Suppressor macrophage treated with lipopolysaccharide for 4 hours (primary cell): ENCODE measurements around the gene STC2.
"Not testable (repeated sequence)": the region's sequence is repeated elsewhere in the genome, so short reads cannot be mapped to it uniquely, and the experiment has no call there.

Experiments used
- DNase-seq: peaks from one replicate; pipeline ENCODE4 v3.0.0-alpha.2; 2020

The STC2 gene

GRCh38 chr5:173327948-173328843 is at the start of gene STC2:
Gene STC2 (minus strand): TSS chr5:173328414. CDS start chr5:173328193, 221 bp downstream.
- DNase-seq, result no peak

DNA sequence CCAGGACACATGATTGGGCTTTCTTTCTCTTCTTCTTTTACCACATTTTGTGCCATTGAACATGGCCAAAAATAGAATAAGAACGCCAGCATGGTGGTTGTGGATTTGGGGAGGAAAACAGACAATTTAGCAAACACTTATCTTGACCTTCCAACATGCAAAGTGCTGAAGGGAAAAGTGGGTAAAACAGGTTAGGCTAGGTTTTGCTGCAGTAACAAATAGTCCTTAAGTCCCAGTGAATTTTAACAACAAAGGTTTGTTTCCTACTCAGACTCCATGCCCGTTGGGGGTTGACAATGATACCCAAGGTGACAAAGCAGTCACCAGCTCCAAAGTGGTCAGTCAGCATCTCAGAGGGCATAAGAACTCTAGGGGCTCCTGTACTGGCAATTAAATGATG is 43.2 kb upstream of the STC2 start:
- no peak for DNase-seq

- not testable (repeated sequence) for DNase-seq
Observed at GRCh38 chr5:173363406-173363805, 35.2 kb upstream of the STC2 start.

DNA sequence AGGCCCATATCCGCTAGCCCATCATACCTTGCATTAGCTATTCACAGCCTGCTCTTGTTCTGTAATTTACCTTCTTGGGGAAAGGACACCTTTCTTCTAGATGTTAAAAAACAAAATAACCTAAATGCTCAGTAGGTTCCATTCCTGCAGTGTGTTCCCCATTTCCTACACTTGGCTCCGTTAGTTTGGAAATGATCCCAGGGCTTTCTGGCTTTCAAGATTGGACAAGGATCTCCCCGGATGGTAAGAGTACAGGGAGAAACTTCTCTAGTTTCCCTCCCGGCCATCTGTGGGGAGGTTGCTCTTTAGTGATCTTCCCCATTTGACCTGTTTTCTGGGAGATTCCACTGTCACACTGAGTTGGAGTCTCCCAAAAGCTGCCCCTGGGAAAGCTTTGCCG is 27.3 kb upstream of the STC2 start:
- DNase-seq, result no peak

GRCh38 chr5:173354645-173355044 is 26.4 kb upstream of the STC2 start:
- no peak for DNase-seq

- no peak for DNase-seq
Observed at GRCh38 chr5:173352366-173353349, 24.4 kb upstream of the STC2 start.

GRCh38 chr5:173342813-173343755 is 14.9 kb upstream of the STC2 start:
- DNase-seq, result no peak

DNA sequence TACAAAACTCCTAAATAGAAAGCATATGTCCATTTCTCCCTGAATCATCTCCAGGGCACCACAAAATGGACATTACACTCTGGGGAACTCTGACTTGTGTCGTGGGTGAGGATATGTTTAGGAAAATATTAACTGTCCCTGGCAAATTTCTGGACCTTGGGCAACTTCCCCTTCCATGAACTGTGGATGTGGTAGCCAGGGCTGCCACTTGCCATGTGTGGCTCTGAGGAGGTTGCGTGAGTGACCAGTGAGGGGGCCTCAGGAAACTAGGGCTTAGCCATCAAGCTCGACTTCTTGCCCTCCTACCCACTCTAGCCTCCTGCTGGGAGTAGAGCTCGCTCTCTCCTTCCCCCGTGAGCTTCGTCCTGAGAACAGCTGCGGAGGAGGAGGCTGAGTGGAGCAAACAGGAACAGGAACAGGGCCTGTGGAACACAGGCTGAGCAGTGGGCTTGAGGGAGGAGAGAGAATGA is 13.8 kb upstream of the STC2 start:
- DNase-seq, result no peak

DNA sequence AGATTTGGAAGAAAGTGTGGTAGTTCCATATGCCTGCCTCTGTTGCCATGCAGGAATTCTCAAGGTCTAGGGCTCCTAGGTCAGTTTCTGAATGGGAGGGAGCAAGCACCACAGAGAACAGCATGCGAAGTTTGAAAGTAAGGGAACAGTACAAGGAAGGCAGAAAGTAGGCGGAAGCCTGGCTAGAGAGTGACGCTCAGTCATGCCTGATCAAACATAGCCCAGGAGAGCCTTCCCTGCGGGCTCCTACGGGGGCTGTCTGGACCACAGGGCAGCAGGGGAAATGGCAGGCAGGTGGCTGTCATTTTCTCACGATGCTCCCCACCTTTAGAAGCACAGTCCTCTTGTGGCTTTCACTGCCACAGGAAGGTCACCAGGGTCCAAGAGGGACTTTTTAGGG is 12.8 kb upstream of the STC2 start:
- no peak for DNase-seq

DNA sequence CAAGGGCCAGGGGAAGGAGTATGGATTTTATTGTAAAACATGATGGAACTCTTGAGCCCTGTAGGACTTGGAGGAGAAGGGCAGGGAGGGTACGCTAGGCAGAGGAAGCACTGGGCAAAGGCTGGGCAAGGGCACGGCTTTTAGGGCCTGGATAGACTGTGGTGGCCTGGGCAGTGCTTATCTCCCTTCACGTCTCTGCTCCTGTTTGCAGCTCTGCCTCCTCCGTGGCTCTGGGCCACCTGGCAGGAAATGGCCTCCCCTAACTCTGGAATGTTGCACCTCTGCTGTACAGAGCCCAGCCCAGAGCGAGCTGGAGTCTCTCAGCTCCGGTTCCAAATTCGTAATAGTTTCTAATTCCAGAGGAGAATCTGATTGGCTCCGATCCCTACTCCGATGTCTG is 12.2 kb upstream of the STC2 start:
- no peak for DNase-seq

- no peak for DNase-seq
Observed at GRCh38 chr5:173339286-173339685, 11.1 kb upstream of the STC2 start.

DNA sequence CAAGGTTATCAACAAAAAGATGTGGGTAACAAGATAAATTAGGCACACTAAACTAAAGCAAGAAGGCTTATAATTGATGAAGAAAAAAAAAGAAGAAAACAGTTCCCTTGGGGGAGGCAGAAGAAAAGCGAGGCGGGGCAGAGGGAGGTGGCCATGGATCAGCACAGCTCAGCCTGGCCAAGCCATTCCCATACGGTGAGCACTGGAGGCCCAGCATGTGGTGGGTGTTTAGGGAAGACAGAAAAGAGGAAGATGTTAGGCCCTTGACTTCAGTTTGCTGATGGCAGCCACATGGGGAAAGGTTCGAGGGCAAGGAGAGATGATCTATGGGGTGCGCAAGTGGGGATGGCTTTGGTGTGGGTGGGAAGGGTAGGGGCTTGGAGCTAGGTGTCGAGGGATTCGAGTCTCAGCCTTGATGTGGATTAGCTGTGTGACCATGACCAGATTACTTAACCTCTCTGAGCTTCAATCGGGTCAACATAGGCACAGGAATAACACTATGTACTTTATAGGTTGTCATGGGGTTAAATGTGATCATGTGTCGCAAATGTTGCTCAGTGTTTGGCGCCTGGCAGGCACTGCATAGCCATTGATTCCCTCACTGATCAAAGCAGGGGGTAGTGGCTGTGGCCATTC is 10.3 kb upstream of the STC2 start:
- DNase-seq, result no peak

DNA sequence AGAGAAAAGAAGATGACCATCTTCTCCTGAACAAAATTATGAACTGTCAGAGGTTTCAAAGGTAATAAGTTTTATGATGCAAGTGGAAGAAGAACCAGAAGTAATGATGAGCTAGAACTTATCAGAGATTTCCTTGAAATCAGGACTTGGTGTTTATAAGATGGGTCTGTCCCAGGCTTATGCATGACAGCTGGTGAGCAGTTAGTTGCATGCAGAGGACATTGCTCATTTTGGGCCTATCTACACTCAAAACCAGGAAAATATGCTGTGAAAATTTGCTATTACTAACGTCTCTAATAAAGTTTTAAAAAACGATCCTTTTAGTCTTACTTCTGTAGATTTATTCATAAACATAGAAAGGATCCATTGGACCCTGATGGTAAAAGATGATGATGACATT is 6.6 kb upstream of the STC2 start:
- DNase-seq, result no peak

DNA sequence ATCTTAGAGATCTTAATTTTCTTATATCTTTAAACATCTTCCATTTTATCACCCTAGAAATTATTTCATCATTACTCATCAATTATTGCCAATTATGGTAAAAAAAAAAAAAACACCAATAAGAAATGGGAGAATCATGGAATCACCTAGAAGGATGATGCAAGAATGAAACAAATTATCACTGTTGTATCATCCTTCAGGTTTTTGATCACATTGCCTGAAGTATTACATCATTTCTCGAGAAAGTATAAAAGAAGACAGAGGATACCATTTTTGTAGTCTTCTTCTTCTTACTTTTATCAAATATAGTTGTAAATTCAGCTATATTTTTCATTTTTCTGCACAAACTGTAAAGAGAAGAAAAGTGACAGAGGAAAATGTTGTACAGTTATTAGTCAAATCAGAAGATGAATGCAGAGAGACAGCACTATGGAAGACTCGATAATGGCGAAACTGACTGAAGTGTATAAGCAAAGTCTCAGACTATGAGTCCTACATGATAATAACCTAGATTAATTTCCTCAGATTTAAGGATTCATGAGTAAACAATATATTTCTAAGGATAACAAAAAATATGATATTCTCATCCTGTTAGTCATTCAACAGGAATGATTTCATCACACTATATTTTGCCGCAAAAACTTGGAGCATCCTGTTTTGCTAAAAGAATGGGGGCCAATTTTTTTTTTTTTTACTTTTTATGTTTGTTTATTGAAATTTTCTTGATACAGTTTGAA is 5.9 kb upstream of the STC2 start:
- no peak for DNase-seq

- peak; percentile 85 for DNase-seq
Observed at GRCh38 chr5:173331956-173332479, 3.8 kb upstream of the STC2 start.

- no peak for DNase-seq
Observed at GRCh38 chr5:173331287-173331686, 3.1 kb upstream of the STC2 start.

DNA sequence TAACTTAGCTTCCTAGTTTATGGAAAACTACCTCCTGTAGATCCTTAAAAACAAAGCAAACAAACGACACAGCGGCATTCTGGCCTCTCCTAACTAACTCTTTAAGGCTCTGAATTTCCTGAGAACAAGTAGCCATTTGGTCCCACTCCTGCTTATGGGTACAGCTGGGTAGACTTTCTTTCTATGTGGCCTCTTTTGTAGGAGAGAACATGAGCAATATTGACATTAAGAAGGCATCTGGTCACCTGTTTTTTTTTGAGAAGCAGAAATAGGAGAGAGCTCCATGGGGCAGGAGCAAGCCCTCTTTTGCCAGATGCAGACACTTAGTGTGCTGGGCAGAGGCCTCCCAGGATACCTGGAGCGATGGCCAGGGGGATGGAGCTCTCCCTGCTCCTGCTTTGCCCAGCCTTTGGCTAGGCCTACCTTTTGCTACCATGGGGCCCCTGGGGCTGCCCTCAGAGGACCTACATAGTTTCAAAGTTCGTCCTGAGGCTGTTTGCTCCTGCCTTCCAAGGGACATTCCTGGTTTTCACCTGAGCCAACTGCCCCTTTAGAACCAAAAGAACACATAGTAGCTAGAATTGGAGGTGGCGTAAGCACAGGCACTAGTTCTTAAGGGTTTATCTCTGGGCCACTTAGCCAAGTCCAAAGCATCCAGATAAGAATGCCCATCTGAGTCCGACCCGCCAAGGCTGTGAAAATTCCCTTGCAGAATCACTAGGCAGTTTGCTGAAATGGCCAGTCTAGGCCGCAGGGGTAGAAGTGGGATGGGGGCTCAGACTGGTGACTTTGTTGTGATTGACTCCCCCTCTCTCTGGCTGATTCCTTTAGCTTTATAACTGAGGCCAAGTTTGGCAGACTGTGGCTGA is 2.4 kb upstream of the STC2 start:
- no peak for DNase-seq

- DNase-seq, result peak; percentile 33
Observed at GRCh38 chr5:173329491-173330337, 1.5 kb upstream of the STC2 start.
